T-helper 9 cell (primary cell): ENCODE results near the gene CEND1.

Experiments
- DNase-seq: peaks from one replicate; pipeline ENCODE4 v3.0.0-alpha.2; 2020

Gene CEND1

GRCh38 chr11:777288-778255 is 12.3 kb downstream of the CEND1 start, which contains the start of gene GATD1:
Gene GATD1, minus strand, starts transcription at chr11:777487. Its CDS starts 25 bp downstream, at chr11:777462.
- DNase-seq: peak; percentile 94

GRCh38 chr11:776561-777287 is 13.2 kb downstream of the CEND1 start:
- DNase-seq: no peak

- no peak for DNase-seq
Observed at GRCh38 chr11:776263-776560, 13.7 kb downstream of the CEND1 start.

- DNase-seq: no peak
Observed at GRCh38 chr11:774873-775592, 14.9 kb downstream of the CEND1 start.

DNA sequence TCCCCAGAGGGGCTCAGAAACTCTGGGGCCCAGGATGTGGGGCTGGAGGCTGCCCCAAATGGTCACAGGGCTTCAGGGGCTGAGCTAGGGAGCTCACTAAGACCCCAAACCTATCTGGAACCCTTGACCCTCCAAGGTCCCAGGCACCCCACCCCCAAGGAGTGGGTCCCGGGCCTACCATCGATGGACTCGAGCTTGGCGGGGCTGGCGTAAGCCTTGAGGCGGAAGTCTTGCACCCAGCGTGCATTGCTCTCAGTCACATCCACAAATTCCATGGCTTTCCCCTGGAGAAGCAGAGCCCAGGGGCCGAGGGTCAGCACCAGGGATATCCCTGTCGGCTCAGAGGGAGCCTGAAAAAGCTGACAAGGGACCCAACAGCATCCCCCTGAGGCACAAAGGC is 16.1 kb downstream of the CEND1 start:
- no peak for DNase-seq

DNA sequence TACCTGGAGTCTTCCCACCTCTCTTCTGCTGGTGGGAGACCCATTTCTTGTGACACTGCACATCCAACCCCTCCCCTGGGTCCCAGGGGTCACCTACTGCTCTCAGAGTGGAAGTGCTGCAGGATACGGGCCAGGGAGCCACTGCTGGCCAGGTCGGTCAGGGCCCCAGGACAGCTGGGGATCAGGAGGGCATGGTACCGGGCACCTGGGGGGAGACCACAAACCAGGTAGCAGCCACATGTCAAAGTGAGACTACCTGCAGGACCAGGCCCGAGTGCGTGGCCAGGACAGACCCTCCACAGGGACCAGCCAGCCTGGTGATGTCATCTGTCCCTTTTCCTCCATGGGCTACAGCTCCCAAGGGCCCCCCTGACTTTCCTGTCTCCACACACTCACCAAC is 16.5 kb downstream of the CEND1 start:
- DNase-seq: no peak

- no peak for DNase-seq
Observed at GRCh38 chr11:772429-773390, 17.2 kb downstream of the CEND1 start.

- DNase-seq: no peak
Observed at GRCh38 chr11:771617-772204, 18.2 kb downstream of the CEND1 start.

DNA sequence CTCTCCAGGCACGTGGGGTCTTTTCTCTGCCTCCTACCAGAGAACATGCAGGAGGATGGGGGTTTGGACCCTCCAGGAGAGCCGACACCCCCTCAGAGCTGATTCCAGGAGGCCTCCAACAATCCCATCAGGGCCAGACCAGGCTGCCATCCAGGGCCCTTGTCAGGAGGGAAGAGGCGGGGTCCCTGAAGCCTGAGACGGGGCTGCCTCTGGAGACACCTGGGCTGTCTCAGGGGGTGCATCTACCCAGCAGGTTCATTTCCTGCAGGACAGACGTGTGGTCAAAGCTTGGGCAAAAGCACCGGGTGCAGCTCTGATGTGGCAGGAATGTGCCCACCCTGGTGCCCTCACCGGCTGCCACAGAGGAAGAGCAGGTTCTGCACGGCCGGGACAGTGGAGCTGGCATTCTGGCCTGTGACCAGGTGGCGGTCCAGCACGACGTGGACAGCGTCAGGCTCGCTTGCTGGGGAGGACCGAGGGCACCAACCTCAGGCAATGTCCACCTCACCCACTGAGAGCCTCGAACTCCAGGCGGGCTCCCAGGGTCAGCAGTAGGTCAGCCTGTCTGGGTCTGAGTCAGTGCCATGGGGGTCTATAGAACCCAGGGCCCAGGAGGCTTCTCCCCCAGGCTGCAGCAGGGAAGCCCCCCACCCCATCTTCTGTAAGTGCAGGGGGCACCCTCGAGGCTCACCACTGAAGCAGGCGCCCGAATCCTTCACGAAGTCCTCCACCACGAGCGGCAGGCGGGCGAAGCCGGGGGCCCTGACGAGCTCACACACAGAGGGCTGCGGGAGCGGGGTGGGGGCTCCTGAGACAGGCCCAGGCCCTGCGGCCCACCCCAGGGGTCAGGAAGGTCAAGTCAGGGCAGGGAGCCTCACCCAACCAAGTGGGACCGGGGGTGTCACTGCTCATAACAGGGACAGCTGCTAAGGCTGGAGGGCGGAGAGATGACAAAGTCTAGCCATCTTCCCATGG is 19.0 kb downstream of the CEND1 start:
- DNase-seq: no peak

- no peak for DNase-seq
Observed at GRCh38 chr11:769887-770641, 19.8 kb downstream of the CEND1 start.

GRCh38 chr11:767238-767637 is 22.7 kb downstream of the CEND1 start:
- no peak for DNase-seq

- DNase-seq: no peak
Observed at GRCh38 chr11:766936-767210, 23.0 kb downstream of the CEND1 start.

GRCh38 chr11:766106-766935 is 23.6 kb downstream of the CEND1 start:
- DNase-seq: no peak

GRCh38 chr11:765802-766091 is 24.1 kb downstream of the CEND1 start:
- no peak for DNase-seq

- peak; percentile 55 for DNase-seq
Observed at GRCh38 chr11:765025-765801, 24.7 kb downstream of the CEND1 start.

- DNase-seq: no peak
Observed at GRCh38 chr11:764322-765024, 25.4 kb downstream of the CEND1 start.

DNA sequence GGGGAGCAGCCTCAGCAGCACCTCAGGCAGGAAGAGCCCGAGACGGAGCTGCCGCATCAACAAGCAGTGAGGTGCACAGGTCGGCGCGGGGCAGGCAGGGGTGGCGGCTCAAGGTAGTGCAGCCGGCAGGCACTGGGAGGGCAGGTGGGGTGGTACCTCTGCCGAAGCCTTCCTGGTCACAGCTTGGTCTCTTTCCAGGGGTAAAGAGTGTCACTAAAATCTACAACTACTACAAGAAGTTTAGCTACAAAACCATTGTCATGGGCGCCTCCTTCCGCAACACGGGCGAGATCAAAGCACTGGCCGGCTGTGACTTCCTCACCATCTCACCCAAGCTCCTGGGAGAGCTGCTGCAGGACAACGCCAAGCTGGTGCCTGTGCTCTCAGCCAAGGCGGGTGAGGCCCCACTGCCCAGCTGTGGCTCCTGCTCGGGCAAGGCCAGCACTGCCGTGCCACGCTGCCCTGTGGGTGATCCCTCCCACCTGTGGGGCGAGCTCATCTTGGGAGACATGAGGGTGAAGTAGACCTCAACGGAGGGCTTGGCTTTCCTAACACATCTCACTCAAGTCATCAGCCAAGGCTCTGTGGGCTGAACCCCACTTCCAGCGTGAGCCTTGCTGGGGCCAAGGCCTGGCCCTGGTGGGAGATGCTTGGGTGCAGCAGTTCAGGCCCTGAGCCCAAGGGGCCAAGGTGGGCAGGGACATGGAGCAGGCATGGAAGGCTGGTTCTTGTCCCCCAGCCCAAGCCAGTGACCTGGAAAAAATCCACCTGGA is 26.2 kb downstream of the CEND1 start:
- DNase-seq: no peak
